Measurements from ENCODE around the gene FOXO6. TPM values are rescaled to one million over a fixed set of nuclear protein-coding genes. Genes with fewer than 3 reads are reported as not detected.

FOXO6 gene
- total and polyA plus RNA-seq, 2 of the 13 experiments (the other 11 are each of a cell fraction or from before 2014, with no cell fraction given) = 0.13 TPM; not detected in 1

GRCh38 chr1:41345434-41346075 lies 15.7 kb upstream of the FOXO6 start:
- FAIRE-seq (no peak), DNase-seq (ENCODE audit: low spot score) (no peak), ATAC-seq (no peak)
- BruUV-seq (replicated peaks) = no TSS peak
- no peaks in the 10 kb centered on the region for H3K9me3 ChIP-seq (ENCODE audit: low read length)
- H3K27me3 ChIP-seq (ENCODE audit: control insufficient read depth in 1 of 2, insufficient read depth in 2 of 2, low read length in 2 of 2) = peaks cover 0 to 3% of the 10 kb centered on the region in 2 experiments; a peak in 2 of 5 replicates
- intact Hi-C loops (cut with micrococcal nuclease; ENCODE audit: unreplicated experiment) (no loop called here), in situ Hi-C loops (cut with HindIII; ENCODE audit: extremely low pct_ligation_motif_present, low pct_unique_long_range_greater_than_20kb) (no loop called here)
- H3K9ac ChIP-seq (ENCODE audit: insufficient read depth, low read depth, low read length) = no peak overlapping the region
- no peaks in the 10 kb centered on the region for H3K36me3 ChIP-seq (replicated peaks in 1 of 2; ENCODE audit: control insufficient read depth in 1 of 2, insufficient read depth in 2 of 2, low read length in 2 of 2)
- H4K20me1 ChIP-seq (ENCODE audit: insufficient read depth, low read length) = no peaks in the 10 kb centered on the region
- peak; percentile 53 for TF ChIP-seq ATF7 (IDR thresholded peaks at IDR 0.05)
- TF ChIP-seq ATF7 (CRISPR knock-in tag; IDR thresholded peaks at IDR 0.05) = no peak
- TF ChIP-seq ZNF30 (CRISPR knock-in tag; IDR thresholded peaks at IDR 0.05) = no peak
- H3K4me1 ChIP-seq (ENCODE audit: insufficient read depth, low read length) = no peaks in the 10 kb centered on the region
- 33% methylated on average over 3 of the region's 4 CpGs for WGBS (ENCODE audit: low lambda C conversion rate)
- H3K4me2 ChIP-seq (ENCODE audit: low read depth, low read length) = no peak overlapping the region
- POLR2A ChIA-PET = no interaction called here
- no peak overlapping the region for H3K27ac ChIP-seq (ENCODE audit: extremely low read length, insufficient read depth, low read length)
- H2AFZ ChIP-seq (ENCODE audit: low read length) = no peak overlapping the region
- H3K79me2 ChIP-seq (ENCODE audit: insufficient read depth, low read length) = no peaks in the 10 kb centered on the region
- CTCF ChIA-PET (ENCODE audit: low intra/inter-chr PET ratio, low total read pairs) = no interaction called here
- H3K4me3 ChIP-seq (replicated peaks in 1 of 3; ENCODE audit: insufficient read depth in 1 of 3, low read depth in 2 of 3, low read length in 3 of 3) = no peak overlapping the region

DNA sequence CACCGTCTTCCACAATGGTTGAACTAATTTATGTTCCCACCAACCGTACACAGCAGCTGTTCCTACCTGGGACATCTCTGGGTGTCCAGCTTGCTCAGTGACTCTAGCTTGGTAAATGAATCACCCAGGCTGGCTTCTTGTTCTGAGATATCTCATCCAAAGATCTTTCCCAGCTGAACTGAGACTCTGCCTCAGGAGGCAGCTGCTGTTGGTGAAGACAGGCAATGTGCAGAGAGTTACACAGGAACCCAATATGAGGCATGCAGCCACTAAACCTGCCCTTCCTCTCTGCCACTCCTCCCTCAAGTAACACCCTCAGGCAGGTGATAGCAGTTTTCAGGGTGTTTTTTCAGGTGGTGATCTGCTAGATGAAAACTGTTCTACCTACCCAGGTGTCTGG lies 14.0 kb upstream of the FOXO6 start:
- CTCF ChIA-PET (ENCODE audit: low intra/inter-chr PET ratio, low total read pairs) = no interaction called here
- TF ChIP-seq FOXA3 (CRISPR knock-in tag; IDR thresholded peaks at IDR 0.05) = no peak
- no peak for TF ChIP-seq SMARCE1 (IDR thresholded peaks at IDR 0.05; ENCODE audit: borderline replicate concordance)
- TF ChIP-seq, protein P1, sequence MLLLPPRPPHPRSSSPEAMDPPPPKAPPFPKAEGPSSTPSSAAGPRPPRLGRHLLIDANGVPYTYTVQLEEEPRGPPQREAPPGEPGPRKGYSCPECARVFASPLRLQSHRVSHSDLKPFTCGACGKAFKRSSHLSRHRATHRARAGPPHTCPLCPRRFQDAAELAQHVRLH (CRISPR knock-in tag; IDR thresholded peaks at IDR 0.05; ENCODE audit: borderline replicate concordance, low read depth) = no peak
- TF ChIP-seq TOE1 (CRISPR knock-in tag; IDR thresholded peaks at IDR 0.05) = no peak
- TF ChIP-seq, protein P2, sequence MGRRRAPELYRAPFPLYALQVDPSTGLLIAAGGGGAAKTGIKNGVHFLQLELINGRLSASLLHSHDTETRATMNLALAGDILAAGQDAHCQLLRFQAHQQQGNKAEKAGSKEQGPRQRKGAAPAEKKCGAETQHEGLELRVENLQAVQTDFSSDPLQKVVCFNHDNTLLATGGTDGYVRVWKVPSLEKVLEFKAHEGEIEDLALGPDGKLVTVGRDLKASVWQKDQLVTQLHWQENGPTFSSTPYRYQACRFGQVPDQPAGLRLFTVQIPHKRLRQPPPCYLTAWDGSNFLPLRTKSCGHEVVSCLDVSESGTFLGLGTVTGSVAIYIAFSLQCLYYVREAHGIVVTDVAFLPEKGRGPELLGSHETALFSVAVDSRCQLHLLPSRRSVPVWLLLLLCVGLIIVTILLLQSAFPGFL (CRISPR knock-in tag; IDR thresholded peaks at IDR 0.05) = no peak
- no peak for TF ChIP-seq ZNF576 (CRISPR knock-in tag; IDR thresholded peaks at IDR 0.05)
- no peak for TF ChIP-seq NR3C1 (CRISPR knock-in tag; IDR thresholded peaks at IDR 0.05)
- no peak for TF ChIP-seq CC2D1A (CRISPR knock-in tag; IDR thresholded peaks at IDR 0.05)
- TF ChIP-seq ZZZ3 (CRISPR knock-in tag; IDR thresholded peaks at IDR 0.05; ENCODE audit: borderline replicate concordance) = no peak
- no peak for TF ChIP-seq ZUFSP (CRISPR knock-in tag; IDR thresholded peaks at IDR 0.05; ENCODE audit: borderline replicate concordance)
- intact Hi-C loops (cut with micrococcal nuclease; ENCODE audit: unreplicated experiment) = no loop called here
- no peak overlapping the region for H3K9ac ChIP-seq (ENCODE audit: insufficient read depth, low read depth, low read length)
- H3K4me1 ChIP-seq (ENCODE audit: insufficient read depth, low read length) = no peaks in the 10 kb centered on the region
- 42% methylated on average over 2 of the region's 2 CpGs for whole genome bisulfite sequencing (ENCODE audit: low lambda C conversion rate)
- DNase-seq (ENCODE audit: low spot score) (no peak), ATAC-seq (no peak), FAIRE-seq (no peak)
- H3K36me3 ChIP-seq (replicated peaks in 1 of 2; ENCODE audit: control insufficient read depth in 1 of 2, insufficient read depth in 2 of 2, low read length in 2 of 2) = no peaks in the 10 kb centered on the region
- no peak overlapping the region for H2AFZ ChIP-seq (ENCODE audit: low read length)
- no peak overlapping the region for H3K27ac ChIP-seq (ENCODE audit: extremely low read length, insufficient read depth, low read length)
- POLR2A ChIA-PET = no interaction called here
- no peaks in the 10 kb centered on the region for H3K79me2 ChIP-seq (ENCODE audit: insufficient read depth, low read length)
- H3K4me2 ChIP-seq (ENCODE audit: low read depth, low read length) = no peak overlapping the region
- H4K20me1 ChIP-seq (ENCODE audit: insufficient read depth, low read length) = no peaks in the 10 kb centered on the region
- no TSS peak for BruUV-seq (replicated peaks)
- H3K4me3 ChIP-seq (replicated peaks in 1 of 3; ENCODE audit: insufficient read depth in 1 of 3, low read depth in 2 of 3, low read length in 3 of 3) = no peak overlapping the region
- in situ Hi-C loops (cut with HindIII; ENCODE audit: extremely low pct_ligation_motif_present, low pct_unique_long_range_greater_than_20kb) = no loop called here
- H3K27me3 ChIP-seq (ENCODE audit: control insufficient read depth in 1 of 2, insufficient read depth in 2 of 2, low read length in 2 of 2) = peaks cover 0 to 3% of the 10 kb centered on the region in 2 experiments; a peak in 1 of 5 replicates
- H3K9me3 ChIP-seq (ENCODE audit: low read length) = no peaks in the 10 kb centered on the region

Measured in HepG2 (cell line).